GM23338 (cell line): ENCODE data around the gene FAM9A. TPM values are rescaled to one million over a fixed set of nuclear protein-coding genes. Genes with fewer than 3 reads are reported as not detected.

Experiments
- ATAC-seq: fragments of 200-7000 bp; cut with Tn5 transposase; 3 replicates; pipeline ENCODE4 v1.9.1; 2020
- DNase-seq: peaks from one replicate; pipeline ENCODE4 v3.0.0-alpha.2; 2015; ENCODE audit warnings: low spot score
- H2AFZ ChIP-seq: fragments of 200-600 bp; sonication (generic); 2 replicates; pipeline ENCODE4 v1.8.0; 2016; ENCODE audit warnings: antibody characterized with exemption, mild to moderate bottlenecking, moderate library complexity
- H3F3A ChIP-seq: fragments of 200-600 bp; sonication (generic); replicated peaks from 2 replicates; pipeline ENCODE4 v1.8.0; 2017; ENCODE audit warnings: antibody characterized with exemption, mixed run types, low read depth
- H3K27ac ChIP-seq: fragments of 200-600 bp; sonication (generic); 2 replicates; pipeline ENCODE4 v1.6.1; 2016; ENCODE audit warnings: low read depth
- H3K27me3 ChIP-seq: fragments of 200-600 bp; sonication (generic); 2 replicates; pipeline ENCODE4 v1.8.0; 2016; ENCODE audit warnings: mild to moderate bottlenecking, mixed run types, moderate library complexity; ENCODE audit not compliant: insufficient read depth
- H3K36me3 ChIP-seq: fragments of 200-600 bp; sonication (generic); 2 replicates; pipeline ENCODE4 v1.8.0; 2016; ENCODE audit warnings: mild to moderate bottlenecking; ENCODE audit not compliant: insufficient read depth
- H3K4me1 ChIP-seq: fragments of 200-600 bp; sonication (generic); 2 replicates; pipeline ENCODE4 v1.8.0; 2016; ENCODE audit warnings: mild to moderate bottlenecking, moderate library complexity; ENCODE audit not compliant: insufficient read depth
- H3K4me2 ChIP-seq: fragments of 200-600 bp; sonication (generic); 2 replicates; pipeline ENCODE4 v1.7.1; 2017; ENCODE audit warnings: mixed run types
- H3K4me3 ChIP-seq: fragments of 200-600 bp; sonication (generic); 2 replicates; pipeline ENCODE4 v1.6.1; 2016; ENCODE audit warnings: mixed run types
- H3K79me2 ChIP-seq: fragments of 200-600 bp; sonication (generic); replicated peaks from 2 replicates; pipeline ENCODE4 v1.8.0; 2017; ENCODE audit warnings: mild to moderate bottlenecking; ENCODE audit not compliant: insufficient read depth
- H3K9me2 ChIP-seq: fragments of 200-600 bp; sonication (generic); 2 replicates; pipeline ENCODE4 v1.8.0; 2017; ENCODE audit not compliant: insufficient read depth
- H4K20me1 ChIP-seq: fragments of 200-600 bp; sonication (generic); replicated peaks from 2 replicates; pipeline ENCODE4 v1.8.0; 2017; ENCODE audit warnings: mild to moderate bottlenecking; ENCODE audit not compliant: insufficient read depth
- H3K27ac Mint-ChIP-seq: 2 replicates; pipeline ENCODE4 v1.8.0; 2020; ENCODE audit warnings: inconsistent platforms, mild to moderate bottlenecking, moderate library complexity, mixed read lengths
- H3K27me3 Mint-ChIP-seq: 3 replicates; pipeline ENCODE4 v1.8.0; 2022; ENCODE audit warnings: low read depth, mild to moderate bottlenecking, moderate library complexity, mixed read lengths, inconsistent platforms; ENCODE audit not compliant: insufficient read depth, poor library complexity
- H3K36me3 Mint-ChIP-seq: 3 replicates; pipeline ENCODE4 v1.8.0; 2021; ENCODE audit warnings: low read depth, mild to moderate bottlenecking, inconsistent platforms, moderate library complexity, mixed read lengths
- H3K4me1 Mint-ChIP-seq: 3 replicates; pipeline ENCODE4 v1.8.0; 2020; ENCODE audit warnings: mild to moderate bottlenecking, inconsistent platforms, mixed read lengths
- H3K4me3 Mint-ChIP-seq: 3 replicates; pipeline ENCODE4 v1.8.0; 2021; ENCODE audit warnings: moderate library complexity, mild to moderate bottlenecking, inconsistent platforms, mixed read lengths
- H3K9me3 Mint-ChIP-seq: 3 replicates; pipeline ENCODE4 v1.8.0; 2020; ENCODE audit warnings: moderate library complexity, mild to moderate bottlenecking, inconsistent platforms, mixed read lengths
- ETS1 ChIP-seq: IDR thresholded peaks from 2 replicates; pipeline ENCODE4 v1.6.1; 2016; ENCODE audit warnings: antibody characterized with exemption
- EZH2phosphoT487 ChIP-seq: fragments of 200-600 bp; sonication (generic); IDR thresholded peaks from one replicate; pipeline ENCODE4 v1.8.1; 2018; ENCODE audit warnings: antibody characterized with exemption; ENCODE audit not compliant: unreplicated experiment
- JUNB ChIP-seq: IDR thresholded peaks from one replicate; pipeline ENCODE4 v1.6.1; 2016; ENCODE audit warnings: antibody characterized with exemption; ENCODE audit not compliant: unreplicated experiment
- STAT1 ChIP-seq: IDR thresholded peaks from one replicate; pipeline ENCODE4 v1.6.1; 2016; ENCODE audit warnings: antibody characterized with exemption; ENCODE audit not compliant: unreplicated experiment
- ZNF114 ChIP-seq: fragments of 250-450 bp; sonication (Bioruptor Pico); IDR thresholded peaks from 2 replicates; pipeline ENCODE4 v1.5.0; 2020; ENCODE audit warnings: mild to moderate bottlenecking, moderate library complexity
- ZNF331 ChIP-seq: fragments of 250-450 bp; sonication (Bioruptor Pico); IDR thresholded peaks from 2 replicates; pipeline ENCODE4 v1.5.0; 2020; ENCODE audit warnings: low read depth, mild to moderate bottlenecking, moderate library complexity
- polyA plus RNA-seq: library from polyadenylated mRNA; unstranded; fragments of >200 nt; fragmentation: Nextera tagmentation; extraction: Ambion mirVana; gene quantifications from 2 replicates; pipeline ENCODE4 v1.2.1, GENCODE V29; 2016
- total RNA-seq: library from RNA; depleted of rRNA; stranded (reverse); fragments of >200 nt; shearing (Covaris generic); gene quantifications from 2 replicates; pipeline ENCODE4 v1.2.3, GENCODE V29; 2014
- TF ChIP-seq, protein P1 (sequence below): fragments of 250-450 bp; sonication (Bioruptor Pico); IDR thresholded peaks from 2 replicates; pipeline ENCODE4 v1.5.0; 2020; ENCODE audit warnings: mild to moderate bottlenecking, moderate library complexity
- TF ChIP-seq, protein P2 (sequence below): IDR thresholded peaks from one replicate; pipeline ENCODE4 v1.6.1; 2018; ENCODE audit warnings: antibody characterized with exemption; ENCODE audit not compliant: unreplicated experiment

The FAM9A gene
- total and polyA plus RNA-seq, 2 experiments from 2014 or later = not detected

- TF ChIP-seq, protein P1, sequence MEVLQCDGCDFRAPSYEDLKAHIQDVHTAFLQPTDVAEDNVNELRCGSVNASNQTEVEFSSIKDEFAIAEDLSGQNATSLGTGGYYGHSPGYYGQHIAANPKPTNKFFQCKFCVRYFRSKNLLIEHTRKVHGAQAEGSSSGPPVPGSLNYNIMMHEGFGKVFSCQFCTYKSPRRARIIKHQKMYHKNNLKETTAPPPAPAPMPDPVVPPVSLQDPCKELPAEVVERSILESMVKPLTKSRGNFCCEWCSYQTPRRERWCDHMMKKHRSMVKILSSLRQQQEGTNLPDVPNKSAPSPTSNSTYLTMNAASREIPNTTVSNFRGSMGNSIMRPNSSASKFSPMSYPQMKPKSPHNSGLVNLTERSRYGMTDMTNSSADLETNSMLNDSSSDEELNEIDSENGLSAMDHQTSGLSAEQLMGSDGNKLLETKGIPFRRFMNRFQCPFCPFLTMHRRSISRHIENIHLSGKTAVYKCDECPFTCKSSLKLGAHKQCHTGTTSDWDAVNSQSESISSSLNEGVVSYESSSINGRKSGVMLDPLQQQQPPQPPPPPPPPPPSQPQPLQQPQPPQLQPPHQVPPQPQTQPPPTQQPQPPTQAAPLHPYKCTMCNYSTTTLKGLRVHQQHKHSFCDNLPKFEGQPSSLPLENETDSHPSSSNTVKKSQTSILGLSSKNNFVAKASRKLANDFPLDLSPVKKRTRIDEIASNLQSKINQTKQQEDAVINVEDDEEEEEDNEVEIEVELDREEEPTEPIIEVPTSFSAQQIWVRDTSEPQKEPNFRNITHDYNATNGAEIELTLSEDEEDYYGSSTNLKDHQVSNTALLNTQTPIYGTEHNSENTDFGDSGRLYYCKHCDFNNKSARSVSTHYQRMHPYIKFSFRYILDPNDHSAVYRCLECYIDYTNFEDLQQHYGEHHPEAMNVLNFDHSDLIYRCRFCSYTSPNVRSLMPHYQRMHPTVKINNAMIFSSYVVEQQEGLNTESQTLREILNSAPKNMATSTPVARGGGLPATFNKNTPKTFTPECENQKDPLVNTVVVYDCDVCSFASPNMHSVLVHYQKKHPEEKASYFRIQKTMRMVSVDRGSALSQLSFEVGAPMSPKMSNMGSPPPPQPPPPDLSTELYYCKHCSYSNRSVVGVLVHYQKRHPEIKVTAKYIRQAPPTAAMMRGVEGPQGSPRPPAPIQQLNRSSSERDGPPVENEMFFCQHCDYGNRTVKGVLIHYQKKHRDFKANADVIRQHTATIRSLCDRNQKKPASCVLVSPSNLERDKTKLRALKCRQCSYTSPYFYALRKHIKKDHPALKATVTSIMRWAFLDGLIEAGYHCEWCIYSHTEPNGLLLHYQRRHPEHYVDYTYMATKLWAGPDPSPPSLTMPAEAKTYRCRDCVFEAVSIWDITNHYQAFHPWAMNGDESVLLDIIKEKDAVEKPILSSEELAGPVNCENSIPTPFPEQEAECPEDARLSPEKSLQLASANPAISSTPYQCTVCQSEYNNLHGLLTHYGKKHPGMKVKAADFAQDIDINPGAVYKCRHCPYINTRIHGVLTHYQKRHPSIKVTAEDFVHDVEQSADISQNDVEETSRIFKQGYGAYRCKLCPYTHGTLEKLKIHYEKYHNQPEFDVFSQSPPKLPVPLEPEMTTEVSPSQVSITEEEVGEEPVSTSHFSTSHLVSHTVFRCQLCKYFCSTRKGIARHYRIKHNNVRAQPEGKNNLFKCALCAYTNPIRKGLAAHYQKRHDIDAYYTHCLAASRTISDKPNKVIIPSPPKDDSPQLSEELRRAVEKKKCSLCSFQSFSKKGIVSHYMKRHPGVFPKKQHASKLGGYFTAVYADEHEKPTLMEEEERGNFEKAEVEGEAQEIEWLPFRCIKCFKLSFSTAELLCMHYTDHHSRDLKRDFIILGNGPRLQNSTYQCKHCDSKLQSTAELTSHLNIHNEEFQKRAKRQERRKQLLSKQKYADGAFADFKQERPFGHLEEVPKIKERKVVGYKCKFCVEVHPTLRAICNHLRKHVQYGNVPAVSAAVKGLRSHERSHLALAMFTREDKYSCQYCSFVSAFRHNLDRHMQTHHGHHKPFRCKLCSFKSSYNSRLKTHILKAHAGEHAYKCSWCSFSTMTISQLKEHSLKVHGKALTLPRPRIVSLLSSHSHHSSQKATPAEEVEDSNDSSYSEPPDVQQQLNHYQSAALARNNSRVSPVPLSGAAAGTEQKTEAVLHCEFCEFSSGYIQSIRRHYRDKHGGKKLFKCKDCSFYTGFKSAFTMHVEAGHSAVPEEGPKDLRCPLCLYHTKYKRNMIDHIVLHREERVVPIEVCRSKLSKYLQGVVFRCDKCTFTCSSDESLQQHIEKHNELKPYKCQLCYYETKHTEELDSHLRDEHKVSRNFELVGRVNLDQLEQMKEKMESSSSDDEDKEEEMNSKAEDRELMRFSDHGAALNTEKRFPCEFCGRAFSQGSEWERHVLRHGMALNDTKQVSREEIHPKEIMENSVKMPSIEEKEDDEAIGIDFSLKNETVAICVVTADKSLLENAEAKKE (CRISPR knock-in tag) = no peak
- TF ChIP-seq ZNF114 (CRISPR knock-in tag) (no peak), ZNF331 (CRISPR knock-in tag) (no peak), EZH2phosphoT487 (no peak)
Measured at GRCh38 chrX:8784162-8784561, 17.0 kb downstream of the FAM9A start (continued).

- no peak overlapping the region for H3K27ac ChIP-seq
- Mint-ChIP-seq H3K4me1 (peaks cover 12% of the 10 kb centered on the region; the same call in 2 of the 3 replicates), H3K36me3 (no peaks in the 10 kb centered on the region)
- TF ChIP-seq STAT1 (no peak), ETS1 (no peak), JUNB (no peak), ZNF331 (CRISPR knock-in tag) (no peak)
- TF ChIP-seq, protein P2, sequence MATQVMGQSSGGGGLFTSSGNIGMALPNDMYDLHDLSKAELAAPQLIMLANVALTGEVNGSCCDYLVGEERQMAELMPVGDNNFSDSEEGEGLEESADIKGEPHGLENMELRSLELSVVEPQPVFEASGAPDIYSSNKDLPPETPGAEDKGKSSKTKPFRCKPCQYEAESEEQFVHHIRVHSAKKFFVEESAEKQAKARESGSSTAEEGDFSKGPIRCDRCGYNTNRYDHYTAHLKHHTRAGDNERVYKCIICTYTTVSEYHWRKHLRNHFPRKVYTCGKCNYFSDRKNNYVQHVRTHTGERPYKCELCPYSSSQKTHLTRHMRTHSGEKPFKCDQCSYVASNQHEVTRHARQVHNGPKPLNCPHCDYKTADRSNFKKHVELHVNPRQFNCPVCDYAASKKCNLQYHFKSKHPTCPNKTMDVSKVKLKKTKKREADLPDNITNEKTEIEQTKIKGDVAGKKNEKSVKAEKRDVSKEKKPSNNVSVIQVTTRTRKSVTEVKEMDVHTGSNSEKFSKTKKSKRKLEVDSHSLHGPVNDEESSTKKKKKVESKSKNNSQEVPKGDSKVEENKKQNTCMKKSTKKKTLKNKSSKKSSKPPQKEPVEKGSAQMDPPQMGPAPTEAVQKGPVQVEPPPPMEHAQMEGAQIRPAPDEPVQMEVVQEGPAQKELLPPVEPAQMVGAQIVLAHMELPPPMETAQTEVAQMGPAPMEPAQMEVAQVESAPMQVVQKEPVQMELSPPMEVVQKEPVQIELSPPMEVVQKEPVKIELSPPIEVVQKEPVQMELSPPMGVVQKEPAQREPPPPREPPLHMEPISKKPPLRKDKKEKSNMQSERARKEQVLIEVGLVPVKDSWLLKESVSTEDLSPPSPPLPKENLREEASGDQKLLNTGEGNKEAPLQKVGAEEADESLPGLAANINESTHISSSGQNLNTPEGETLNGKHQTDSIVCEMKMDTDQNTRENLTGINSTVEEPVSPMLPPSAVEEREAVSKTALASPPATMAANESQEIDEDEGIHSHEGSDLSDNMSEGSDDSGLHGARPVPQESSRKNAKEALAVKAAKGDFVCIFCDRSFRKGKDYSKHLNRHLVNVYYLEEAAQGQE = no peak
Measured at GRCh38 chrX:8783714-8784098, 17.5 kb downstream of the FAM9A start.

More at GRCh38 chrX:8783714-8784098, 17.5 kb downstream of the FAM9A start:
- Mint-ChIP-seq H3K4me3 (no peak overlapping the region), H3K27ac (no peak overlapping the region), H3K27me3 (peaks cover 5% of the 10 kb centered on the region), H3K9me3 (no peaks in the 10 kb centered on the region; the same call in 2 of the 3 replicates)
- no peak overlapping the region for H3K4me3 ChIP-seq
- H3K4me1 ChIP-seq = no peaks in the 10 kb centered on the region
- ATAC-seq = no peak; the same call in 2 of the 3 replicates
- H2AFZ ChIP-seq = peak overlapping the region; percentile 74; the same call in 1 of the 2 replicates
- H3K79me2 ChIP-seq = no peaks in the 10 kb centered on the region
- H3K36me3 ChIP-seq = no peaks in the 10 kb centered on the region
- H3F3A ChIP-seq = no peaks in the 10 kb centered on the region
- H3K9me2 ChIP-seq = no peaks in the 10 kb centered on the region
- peak; percentile 1 for DNase-seq
- H3K4me2 ChIP-seq = no peak overlapping the region; the same call in 1 of the 2 replicates
- H4K20me1 ChIP-seq = no peaks in the 10 kb centered on the region
- H3K27me3 ChIP-seq = no peaks in the 10 kb centered on the region
